ENCODE results near the gene KHDRBS1. TPM values are rescaled to one million over a fixed set of nuclear protein-coding genes. Genes with fewer than 3 reads are reported as not detected.

KHDRBS1 gene
- total and polyA plus RNA-seq, 9 of the 15 experiments (the other 6 are each of a cell fraction or from before 2014, with no cell fraction given), result 48.4 to 257 (median 114) TPM

DNA sequence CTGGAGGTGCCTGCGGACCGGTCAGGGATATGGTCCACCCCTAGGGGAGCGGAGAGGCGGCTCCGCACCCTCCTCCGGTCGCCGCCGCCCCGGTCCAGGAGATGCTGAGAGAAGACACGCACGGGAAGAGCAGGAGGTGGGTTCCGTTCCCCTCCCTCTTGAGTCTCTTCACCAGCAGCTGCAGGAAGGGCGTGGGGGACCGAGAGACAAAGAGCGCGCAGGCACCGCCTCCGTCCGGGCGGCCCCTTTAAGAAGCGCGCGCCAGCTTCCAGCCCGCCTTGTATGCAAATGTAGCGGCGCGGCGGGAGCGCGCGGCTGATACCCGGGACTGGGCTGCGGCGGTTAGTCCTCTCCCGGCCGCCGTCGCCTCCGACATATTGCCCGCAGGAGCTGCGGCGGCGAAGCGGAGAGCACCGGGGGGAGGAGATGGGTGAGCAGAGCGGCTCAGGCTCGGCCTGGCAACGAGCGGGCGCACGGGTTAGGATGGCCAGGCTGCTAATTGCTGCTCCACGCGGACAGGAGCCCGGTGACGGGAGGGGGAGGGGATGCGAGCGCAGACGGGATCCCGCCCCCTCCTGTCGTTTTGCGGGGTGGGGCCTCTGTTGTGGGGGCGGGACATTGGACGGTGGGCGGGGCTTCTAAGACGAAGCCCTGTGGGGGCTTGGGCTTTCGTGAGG is 59.1 kb downstream of the KHDRBS1 start, which contains the start of gene TMEM39B (continued):
- TF ChIP-seq, protein P1, sequence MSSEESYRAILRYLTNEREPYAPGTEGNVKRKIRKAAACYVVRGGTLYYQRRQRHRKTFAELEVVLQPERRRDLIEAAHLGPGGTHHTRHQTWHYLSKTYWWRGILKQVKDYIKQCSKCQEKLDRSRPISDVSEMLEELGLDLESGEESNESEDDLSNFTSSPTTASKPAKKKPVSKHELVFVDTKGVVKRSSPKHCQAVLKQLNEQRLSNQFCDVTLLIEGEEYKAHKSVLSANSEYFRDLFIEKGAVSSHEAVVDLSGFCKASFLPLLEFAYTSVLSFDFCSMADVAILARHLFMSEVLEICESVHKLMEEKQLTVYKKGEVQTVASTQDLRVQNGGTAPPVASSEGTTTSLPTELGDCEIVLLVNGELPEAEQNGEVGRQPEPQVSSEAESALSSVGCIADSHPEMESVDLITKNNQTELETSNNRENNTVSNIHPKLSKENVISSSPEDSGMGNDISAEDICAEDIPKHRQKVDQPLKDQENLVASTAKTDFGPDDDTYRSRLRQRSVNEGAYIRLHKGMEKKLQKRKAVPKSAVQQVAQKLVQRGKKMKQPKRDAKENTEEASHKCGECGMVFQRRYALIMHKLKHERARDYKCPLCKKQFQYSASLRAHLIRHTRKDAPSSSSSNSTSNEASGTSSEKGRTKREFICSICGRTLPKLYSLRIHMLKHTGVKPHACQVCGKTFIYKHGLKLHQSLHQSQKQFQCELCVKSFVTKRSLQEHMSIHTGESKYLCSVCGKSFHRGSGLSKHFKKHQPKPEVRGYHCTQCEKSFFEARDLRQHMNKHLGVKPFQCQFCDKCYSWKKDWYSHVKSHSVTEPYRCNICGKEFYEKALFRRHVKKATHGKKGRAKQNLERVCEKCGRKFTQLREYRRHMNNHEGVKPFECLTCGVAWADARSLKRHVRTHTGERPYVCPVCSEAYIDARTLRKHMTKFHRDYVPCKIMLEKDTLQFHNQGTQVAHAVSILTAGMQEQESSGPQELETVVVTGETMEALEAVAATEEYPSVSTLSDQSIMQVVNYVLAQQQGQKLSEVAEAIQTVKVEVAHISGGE (CRISPR knock-in tag; IDR thresholded peaks at IDR 0.05), result peak in 2 of 3 experiments; percentile 54 to 84; a peak in 4 of 6 replicates
- TF ChIP-seq HDGF (IDR thresholded peaks at IDR 0.05) (no peak), ZBTB17 (CRISPR knock-in tag; IDR thresholded peaks at IDR 0.05) (no peak; the same call in none of the 2 replicates), SMAD1 (IDR thresholded peaks at IDR 0.05; ENCODE audit: low read depth, low read length, partially characterized antibody) (no peak), ZNF398 (CRISPR knock-in tag; IDR thresholded peaks at IDR 0.05) (no peak), SRSF3 (IDR thresholded peaks at IDR 0.05; ENCODE audit: insufficient read depth, low read length) (no peak), NONO (IDR thresholded peaks at IDR 0.05; ENCODE audit: low read depth in 2 of 2, low read length in 1 of 2) (peak; percentile 11 to 34; a peak in 2 of 4 replicates), CHAMP1 (IDR thresholded peaks at IDR 0.05) (no peak), ETV6 (IDR thresholded peaks at IDR 0.05; ENCODE audit: borderline replicate concordance in 1 of 2, low read depth in 2 of 2, low read length in 1 of 2) (0 out of 4 replicates have a peak, but pooled peaks of 1 of the 2 experiments have one; percentile 18), ETV6 (CRISPR knock-in tag; IDR thresholded peaks at IDR 0.05; ENCODE audit: borderline replicate concordance) (no peak), NFYB (IDR thresholded peaks at IDR 0.05; ENCODE audit: extremely low read depth, insufficient read length) (no peak), KHSRP (IDR thresholded peaks at IDR 0.05) (no peak), HSF4 (CRISPR knock-in tag; IDR thresholded peaks at IDR 0.05; ENCODE audit: borderline replicate concordance) (no peak), YY1 (IDR thresholded peaks at IDR 0.05; ENCODE audit: borderline replicate concordance in 1 of 3, control insufficient read depth in 1 of 3, extremely low read depth in 1 of 3, insufficient read depth in 3 of 3, insufficient read length in 1 of 3, insufficient replicate concordance in 2 of 3, low read depth in 1 of 3, low read length in 2 of 3) (peak in 2 of 3 experiments; percentile 84 to 88), RBM15 (IDR thresholded peaks at IDR 0.05; ENCODE audit: insufficient read depth, low read length) (no peak), ZKSCAN3 (CRISPR knock-in tag; IDR thresholded peaks at IDR 0.05) (no peak)

Measured in K562 (cell line).